NOMO-1 treated with DMSO at 0.1 percent for 48 hours (cell line): ENCODE results near the gene LARP4.
"Not testable (repeated sequence)": the region's sequence is repeated elsewhere in the genome, so short reads cannot be mapped to it uniquely, and the experiment has no call there.

ENCODE experiments used
- DNase-seq: peaks from one replicate; lab custom pipeline; 2025; ENCODE audit not compliant: unreplicated experiment; lab: John Stamatoyannopoulos, UW

Gene LARP4

DNA sequence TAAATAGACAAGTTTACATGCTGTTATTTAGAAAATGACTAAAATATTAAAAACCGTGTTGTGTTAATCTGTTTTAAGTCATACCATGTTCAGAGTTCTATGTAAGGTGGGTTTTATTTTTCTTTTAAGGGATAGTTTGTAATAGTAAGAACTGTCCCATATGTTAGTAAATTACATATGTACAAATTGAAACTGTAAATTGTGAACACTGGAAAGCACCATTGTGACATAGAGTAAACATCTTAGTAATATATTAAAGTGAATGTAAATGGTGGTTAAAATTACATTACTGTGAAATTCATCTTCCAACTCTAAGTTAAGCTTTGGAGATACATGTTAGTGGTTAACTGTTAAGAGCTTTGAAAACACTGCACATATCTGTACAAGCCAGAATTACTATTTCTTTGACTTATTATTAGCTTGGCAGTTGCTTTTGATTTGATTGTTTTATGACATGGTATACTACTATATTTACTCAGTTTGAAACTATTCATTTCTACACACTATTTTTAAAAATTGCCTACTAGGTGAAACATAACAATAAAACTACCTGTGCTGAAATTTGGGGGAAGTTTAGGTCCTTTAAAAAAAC is 76.7 kb downstream of the LARP4 start:
- DNase-seq, result no peak

DNA sequence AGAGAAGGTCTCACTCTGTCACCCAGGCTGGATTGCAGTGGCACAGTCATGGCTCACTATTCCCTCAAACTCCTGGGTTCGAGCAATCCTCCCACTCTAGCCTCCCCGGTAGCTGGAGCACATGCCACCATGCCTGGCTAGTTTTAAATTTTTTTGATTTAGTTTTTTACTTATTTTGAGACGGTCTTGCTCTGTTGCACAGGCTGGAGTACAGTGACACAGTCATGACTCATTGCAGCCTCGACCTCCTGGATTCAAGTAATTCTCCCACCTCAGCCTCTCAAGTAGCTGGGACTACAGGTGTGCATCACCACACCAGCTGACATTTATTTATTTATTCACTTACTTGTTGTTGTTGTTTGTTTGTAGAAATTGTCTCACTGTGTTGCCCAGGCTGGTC is 81.9 kb downstream of the LARP4 start:
- no peak for DNase-seq

DNA sequence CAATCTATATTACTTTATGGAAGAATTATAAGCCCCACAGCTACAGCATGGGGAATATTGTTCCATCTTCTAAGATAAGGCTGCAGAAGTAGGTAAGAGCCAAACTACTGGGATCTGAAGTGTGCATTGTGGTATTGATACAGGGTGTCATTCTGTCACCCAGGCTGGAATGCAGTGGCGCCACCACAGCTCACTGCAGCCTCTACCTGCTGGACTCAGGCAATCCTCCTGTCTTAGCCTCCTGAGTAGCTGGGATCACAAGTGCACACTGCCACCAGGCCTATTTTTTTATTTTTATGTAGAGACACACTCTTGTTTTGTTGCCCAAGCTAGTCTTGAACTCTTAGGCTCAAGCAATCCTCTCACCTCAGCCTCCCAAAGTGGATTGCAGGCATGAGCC is 82.8 kb downstream of the LARP4 start:
- DNase-seq, result no peak

DNA sequence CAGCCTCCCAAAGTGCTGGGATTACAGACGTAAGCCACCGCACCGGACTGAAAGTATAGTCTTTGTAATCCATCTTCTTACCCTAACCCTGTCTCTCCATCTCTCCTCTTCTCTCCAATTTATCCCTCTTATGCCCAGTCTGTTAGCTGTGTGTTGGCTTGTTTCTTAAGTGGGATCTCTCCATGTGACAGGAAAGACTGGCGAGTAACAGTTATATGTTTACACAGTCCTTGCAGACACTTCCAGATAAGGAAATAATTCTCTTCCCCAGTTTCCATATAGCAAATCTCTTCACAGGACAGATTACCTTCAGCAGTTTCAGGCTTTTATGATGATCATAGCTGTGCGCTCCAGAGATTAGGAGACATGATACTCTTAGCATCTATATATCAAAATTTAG is 88.1 kb downstream of the LARP4 start:
- no peak for DNase-seq

DNA sequence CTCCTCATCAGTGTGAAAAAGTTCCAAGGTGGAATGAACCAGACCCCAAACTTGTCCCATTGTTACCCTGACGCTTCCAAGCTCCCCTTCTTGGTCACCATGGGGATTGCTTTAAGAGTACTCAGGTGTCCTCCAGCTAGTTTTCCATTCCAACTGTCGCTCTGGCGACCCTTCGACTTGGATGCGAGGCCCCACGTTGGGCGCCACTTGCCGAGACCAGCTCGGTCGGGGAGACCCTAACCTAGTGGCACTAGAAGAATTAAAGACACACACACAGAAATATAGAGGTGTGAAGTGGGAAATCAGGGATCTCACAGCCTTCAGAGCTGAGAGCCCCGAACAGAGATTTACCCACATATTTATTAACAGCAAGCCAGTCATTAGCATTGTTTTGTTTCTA is 97.4 kb downstream of the LARP4 start:
- not testable (repeated sequence) for DNase-seq

DNA sequence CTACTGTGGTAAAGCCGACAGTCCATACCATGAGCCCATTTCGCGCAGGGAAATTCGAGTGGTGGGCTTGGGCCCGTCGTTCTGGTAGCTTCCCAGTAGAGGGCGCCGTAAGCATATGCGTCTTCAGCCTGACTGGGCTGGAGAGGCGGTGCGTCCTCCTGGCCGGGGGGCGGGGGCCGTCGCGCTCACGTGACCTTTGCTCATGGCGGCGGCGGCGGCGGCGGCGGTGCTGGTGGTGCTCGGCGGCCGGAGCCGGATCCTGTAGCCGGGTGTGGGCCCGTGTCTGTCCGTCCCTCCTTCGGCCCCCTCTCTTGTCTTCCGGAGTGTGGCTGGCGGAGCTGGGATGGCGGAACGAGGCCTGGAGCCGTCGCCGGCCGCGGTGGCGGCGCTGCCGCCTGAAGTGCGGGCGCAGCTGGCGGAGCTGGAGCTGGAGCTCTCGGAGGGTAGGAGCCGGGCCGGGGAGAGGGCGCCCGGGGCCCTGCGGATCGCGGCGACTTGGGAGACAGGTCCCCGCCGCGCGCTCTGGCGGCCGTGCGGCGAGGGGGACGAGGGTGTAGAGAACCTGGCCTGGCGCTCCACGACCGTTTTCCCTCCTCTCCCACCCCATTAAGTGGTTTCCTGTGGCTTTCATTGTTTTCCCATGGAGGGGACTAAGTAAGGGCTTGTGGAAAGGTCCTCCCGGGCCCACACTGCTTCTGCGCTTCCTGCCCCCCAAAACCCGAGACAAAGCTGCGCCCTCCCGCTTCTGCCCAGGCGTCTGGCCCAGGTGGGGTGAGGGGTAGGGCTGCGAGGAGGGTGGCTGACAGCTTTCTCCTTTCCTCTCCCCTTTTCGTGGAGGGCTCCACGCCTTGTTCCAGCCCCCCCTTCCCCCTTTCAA is 104.4 kb downstream of the LARP4 start, which contains the start of gene DIP2B:
DIP2B (plus strand) TSS at position 188 of the 877 bp plus-strand sequence; CDS start at position 344, 156 bp downstream.
- peak; percentile 89 for DNase-seq

DNA sequence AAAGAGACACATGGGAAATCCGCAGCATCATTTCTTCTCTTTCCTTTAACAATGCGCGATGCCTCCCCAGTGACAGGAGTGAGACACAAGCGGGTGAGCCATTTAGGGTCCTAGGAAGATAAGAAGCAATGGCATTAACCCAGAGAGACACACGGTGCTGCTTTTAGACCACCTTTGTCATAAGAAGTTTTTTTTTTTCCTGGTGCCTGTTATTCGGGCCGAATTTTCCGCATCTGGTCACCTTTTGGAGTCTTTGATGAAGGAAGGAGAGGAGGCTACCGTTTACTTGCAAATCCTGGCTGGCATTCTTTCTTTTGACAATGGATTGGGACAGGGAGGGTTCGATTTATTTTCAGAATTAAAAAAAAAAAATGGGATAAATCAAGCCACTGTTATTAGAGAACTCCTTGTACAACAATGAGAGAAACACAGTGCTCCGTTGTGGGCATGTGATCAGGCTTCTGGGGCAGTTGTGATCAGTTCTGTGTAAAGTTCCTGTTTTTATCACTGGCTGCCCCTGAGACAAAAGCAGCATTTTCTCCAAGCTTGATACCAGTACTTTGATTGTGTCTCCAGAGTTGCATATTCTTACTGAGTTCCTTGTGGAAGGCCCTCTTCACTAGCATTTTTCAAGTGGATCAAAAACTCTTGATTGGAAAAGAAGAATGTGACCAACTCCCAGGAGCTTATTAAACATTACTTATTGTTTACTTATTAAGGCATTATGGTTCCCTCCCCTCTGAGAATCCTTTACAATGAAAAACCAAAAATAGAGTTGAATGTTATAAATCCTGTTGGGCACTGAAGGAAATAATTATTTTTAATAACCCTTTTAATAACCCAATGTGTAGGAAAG is 105.2 kb downstream of the LARP4 start:
- DNase-seq, result peak; percentile 85

DNA sequence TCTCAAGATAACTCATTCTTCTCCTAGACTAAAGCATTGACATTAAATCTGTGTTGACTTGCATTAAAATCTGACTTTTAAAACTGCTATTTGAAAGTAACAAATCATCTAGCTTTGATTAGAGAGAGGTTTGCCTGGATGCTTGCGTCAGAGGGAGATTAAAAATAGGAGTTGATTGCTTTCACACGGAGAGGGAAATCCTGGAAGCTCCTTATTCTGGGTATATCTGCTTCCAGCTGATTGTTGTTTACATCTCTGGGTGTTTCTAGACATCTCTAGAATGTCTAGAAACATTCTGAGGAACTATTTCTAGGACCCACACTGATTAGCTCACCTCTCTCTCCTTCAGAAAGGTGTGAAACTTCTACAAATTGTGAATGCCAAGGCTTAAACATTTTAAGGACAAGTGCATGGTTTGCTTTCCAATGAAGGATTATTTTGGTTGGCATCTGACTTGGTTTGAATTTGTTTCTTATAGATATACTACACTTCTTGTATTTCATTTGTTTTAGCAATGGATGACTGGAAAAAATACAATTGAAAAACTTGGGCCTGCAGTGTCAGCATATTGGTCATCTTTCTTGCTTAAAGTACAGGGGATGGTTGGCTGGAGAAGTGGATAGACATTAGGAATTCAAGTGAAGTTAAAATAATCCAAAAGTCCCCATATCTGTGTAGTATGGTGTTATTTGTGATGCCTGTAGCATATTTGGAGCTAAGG is 106.2 kb downstream of the LARP4 start:
- no peak for DNase-seq

DNA sequence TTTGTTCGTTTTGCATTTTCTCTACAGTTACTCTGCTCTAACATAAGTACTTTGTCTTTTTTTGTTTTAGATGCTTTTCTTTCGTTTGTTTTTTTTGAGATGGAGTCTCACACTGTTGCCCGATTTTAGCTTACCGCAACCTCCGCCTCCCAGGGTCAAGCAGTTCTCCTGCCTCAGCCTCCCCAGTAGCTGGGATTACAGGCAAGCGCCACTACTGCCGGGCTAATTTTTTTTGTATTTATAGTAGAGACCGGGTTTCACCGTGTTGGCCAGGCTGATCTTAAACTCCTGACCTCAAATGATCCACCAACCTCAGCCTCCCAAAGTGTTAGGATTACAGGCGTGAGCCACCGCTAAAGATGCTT is 106.8 kb downstream of the LARP4 start:
- no peak for DNase-seq

DNA sequence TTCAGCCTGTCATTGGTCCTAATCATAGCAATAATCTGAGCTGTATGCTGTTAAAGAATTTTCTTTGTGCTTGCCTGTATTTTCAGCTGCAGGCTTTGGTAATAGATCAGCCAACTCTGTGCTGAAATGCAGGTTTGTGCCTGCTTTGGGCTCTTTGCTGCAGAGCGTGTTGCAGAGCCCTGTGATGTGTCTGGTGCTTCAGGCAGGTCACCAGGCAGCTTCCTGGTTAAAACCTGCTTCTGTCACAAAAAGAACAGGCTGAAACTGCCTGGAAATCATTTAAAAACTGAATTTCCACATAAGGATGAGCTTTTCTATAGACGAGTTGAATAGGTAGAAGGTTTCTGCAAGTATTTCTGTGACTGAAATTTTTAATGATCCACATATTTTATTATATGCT is 107.2 kb downstream of the LARP4 start:
- DNase-seq, result no peak

DNA sequence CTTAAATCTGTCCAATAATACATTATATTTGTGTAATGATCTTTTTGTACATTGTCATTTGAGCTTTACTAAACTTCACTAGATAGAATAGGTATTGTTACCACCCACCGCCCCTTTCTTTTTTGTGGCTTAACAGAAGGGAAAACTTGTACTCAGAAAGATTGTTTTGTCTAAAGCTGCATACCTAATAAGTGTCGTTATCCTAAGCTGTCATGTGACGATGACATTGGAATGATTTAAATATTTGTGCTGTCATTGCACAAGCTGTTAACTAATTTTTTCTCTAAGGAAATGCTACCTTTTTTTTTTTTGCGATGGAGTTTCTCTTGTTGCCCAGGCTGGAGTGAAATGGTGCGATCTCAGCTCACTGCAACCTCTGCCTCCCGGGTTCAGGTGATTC is 107.7 kb downstream of the LARP4 start:
- peak; percentile 17 for DNase-seq

DNA sequence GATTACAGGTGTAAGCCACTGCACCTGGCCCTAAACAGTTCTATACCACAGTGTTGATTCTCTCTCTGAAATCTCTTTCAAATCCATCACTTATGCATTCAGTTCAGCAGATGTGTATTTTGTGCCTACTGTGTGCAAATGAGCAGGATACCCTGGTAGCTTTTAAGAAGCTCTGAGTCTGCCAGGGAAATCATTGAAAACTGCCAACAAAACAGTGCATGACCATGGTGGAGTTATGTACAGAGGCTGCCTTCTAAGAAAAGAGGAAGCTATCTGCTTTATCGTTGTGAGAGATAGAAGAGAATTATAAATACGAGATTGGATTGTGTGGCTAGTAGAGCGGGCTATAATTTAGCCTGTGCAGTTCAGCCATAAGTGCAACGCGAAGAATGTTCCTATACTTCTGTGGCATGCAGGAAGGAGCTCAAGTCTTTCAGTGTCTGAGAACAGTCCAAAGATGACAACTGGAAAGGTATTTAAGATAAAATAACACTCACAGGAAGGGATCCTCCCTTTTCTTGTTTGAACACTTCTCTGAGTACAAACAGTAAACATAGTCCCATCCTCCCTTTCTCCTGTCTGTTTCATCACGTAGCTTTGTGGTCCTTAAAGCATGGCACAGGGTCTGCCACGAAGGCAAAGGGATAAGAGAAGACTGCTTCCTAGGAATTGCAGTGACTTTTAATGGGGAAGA is 108.4 kb downstream of the LARP4 start:
- DNase-seq, result peak; percentile 61

DNA sequence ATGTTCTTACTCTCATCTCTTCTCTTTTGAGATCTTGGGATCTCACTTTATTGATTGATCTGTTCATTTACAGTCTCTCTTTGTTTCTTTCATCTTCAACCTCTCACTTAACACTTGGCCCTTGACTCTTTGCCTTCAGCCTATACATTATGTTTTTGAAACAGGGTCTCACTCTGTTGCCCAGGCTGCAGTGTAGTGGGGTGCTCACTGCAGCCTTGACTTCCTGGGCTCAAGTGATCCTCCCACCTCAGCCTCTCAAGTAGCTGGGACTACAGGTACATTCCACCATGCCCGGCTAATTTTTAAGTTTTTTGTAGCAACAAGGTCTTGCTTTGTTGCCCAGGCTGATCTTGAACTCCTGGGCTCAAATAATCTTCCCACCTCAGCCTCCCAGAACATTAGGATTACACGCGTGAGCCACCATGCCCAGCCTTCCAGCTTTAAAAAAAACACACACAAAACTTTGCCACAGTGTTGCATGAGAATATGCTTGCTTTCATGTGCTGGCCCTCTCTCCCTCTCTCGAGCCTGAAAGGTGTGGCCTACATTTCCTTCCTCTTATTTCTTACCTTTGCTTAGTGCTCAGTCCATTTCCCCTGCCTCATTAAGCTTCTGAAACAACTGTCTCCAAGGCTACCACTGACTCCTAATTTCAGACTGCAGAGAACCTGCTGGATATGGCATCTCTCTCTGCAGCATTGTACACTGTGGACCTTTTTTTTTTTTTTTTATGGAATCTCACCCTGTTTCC is 114.0 kb downstream of the LARP4 start:
- no peak for DNase-seq

DNA sequence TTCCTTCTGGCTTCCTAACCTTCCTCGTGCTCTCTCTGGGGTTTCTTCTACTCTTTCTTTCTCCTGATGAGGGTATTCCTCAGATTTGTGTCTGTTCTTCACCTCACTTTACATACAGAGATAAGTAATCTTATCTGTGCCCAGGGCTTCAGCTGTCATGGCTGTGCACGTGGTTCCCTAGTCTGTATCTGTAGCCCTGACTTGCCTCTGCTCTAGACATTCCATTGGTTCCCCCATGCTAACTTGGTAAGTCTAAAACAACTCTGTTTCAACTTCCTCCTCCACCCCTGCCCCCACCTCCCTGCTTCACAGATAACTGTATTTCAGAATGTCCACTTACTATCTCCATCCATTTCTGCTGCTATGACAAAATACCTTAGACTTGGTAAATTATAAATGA is 114.9 kb downstream of the LARP4 start:
- peak; percentile 17 for DNase-seq

DNA sequence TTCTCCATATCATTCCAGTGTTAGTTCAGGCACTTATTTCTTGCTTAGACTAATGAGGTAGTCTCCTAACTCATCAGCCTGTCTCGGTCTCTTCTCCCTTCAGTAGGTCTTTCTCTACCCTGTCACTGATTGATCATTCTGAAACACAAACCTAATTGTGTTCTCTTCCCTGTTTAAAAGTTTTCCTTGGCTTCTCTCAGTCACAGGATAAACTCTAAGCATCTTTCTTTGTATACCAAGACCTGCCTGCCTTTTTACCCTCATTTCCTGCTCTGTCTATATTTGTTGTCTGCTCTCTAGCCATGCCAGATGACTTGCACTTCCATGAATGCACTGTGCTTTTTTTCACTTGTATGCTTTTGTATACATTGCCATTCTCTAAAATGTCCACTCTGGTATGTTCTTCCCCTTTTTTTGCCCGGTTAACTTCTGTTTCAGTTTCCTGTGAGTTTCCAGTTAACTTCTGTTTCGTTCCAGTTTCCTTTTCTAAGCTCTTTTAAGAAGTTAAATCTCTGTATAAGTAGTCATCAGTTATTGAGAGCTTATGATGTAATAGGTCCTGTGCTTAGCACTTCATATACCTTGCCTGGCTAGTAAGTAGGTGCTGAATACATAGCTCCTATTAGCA is 116.8 kb downstream of the LARP4 start:
- peak; percentile 97 for DNase-seq

DNA sequence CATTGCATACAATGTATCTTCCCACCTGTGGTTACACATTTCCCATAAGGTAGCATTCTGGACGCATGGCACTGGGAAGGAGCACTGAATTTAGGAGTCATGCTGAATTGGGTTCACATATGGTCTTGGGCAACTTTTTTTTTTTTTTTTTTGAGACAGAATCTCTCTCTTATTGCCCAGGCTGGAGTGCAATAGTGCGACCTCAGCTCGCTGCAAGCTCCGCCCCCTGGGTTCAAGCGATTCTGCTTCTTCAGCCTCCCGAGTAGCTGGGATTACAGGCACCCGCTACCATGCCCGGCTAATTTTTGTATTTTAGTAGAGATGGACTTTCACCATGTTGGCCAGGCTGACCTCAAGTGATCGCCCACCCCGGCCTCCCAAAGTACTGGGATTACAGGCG is 117.4 kb downstream of the LARP4 start:
- no peak for DNase-seq

DNA sequence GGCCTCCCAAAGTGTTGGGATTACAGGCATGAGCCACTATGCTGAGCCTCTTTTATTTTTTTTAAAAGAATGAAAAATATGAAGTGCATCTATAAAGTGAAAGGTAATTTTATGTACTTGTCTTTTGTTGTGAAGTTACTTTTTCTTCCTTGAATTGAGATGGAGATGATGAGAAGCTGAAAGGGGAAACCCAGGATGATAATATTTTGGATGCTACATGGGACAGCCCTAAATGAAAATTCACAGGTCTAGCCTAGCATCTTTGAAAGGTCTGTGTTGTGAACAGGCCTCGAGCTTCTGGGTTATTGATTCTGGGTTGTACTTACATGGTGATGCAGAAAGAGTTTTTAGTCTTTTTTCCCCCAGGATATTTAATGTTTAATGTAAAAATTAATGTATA is 118.7 kb downstream of the LARP4 start:
- no peak for DNase-seq

DNA sequence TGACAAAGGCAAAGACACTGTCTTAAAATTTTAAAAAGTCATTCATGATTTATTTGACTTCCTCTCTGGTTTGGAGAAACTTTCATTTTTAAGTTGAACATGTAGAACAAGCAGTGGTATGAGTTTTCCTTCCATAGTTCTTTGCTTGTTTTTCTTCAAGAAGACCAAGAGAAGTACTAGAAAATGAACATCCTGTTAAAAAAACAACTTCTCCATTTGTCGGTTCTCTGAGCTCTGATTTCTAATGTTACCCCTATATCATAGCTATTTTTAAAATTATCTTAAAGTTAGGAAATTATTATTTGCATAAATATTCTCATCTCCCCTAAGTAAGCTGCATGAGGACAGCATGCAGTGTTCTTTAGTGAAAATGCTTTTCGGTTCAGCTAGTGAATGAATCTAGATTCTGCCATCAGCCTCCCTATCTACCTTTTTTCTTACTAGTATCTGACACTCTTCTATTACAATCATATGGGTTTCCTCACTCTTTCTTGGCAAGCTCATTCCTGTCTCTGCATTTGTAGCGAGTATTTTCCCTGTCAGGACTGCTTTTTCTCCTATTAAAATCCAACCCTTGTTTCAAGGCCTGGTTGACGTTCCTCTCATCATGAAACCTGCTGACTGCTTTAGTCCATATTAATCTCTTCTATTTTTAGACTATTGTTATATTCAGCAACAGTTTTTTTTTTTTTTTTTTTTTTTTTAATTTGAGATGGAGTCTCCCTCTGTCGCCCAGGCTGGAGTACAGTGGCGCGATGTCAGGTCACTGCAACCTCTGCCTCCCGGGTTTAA is 119.9 kb downstream of the LARP4 start:
- peak; percentile 13 for DNase-seq
